CD4-positive, alpha-beta T cell treated with Interleukin-1 beta for 1 hour (primary cell): ENCODE measurements around the gene STXBP6.

Experiments used
- DNase-seq, 2 donors: peaks; one replicate each; pipeline ENCODE4 v3.0.0-alpha.2; 2020 to 2022

STXBP6 gene

GRCh38 chr14:25049568-25050268 lies at the start of gene STXBP6:
Gene STXBP6, minus strand, starts transcription at chr14:25050147. Its CDS starts 75,329 bp downstream, at chr14:24974818.
- DNase-seq: no peak

DNA sequence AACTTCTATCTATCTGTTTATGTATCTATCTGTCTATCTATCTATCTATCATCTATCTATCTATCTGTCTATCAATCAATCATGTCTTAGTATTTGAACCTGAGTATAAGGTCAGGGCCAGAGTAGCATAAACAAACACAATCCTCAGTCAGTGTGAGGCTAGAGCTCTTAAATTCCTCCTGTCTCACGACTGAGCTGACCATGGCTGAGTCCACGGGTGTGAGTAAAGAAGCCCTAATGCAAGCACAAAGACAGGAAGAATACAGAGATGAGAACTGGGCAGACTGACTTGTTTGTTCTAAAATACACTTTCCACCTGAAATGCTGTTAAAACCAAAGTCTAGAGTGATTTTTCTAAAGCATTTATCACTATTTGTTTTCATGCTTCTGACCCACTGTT lies 47.2 kb upstream of the STXBP6 start:
- DNase-seq: no peak

DNA sequence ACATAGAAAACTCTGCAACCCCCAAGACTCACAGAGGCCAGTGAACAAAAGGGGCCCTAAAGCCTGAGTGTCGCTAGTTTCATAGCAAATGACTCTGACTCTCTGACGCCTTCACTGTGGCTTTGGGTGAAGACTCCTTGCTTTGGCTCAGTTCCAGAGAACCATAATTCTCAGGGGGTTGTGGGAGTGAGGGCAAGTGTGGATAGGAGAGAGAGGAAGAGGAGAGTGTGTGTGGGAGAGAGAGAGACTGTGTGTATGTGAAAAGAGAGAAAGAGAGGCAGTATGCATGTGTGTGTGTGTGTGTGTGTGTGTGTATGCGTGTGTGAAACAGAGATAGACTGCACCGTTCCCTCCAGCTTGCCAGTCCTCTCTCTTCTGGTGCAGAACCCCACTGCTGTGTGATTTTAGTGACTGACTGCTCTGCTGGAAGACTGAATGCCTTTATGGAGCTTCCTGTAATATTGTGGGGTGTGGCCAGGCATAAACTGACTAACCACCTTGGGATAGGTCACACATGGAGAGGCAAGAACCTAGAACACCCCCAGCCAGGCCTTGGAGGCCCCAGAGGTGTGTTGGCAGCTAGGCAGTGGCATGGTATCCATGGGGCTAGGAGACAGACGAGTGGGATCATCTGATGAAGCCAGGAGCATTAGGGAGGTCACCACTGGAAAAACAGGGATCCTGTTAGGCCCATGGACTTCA lies 45.9 kb upstream of the STXBP6 start:
- DNase-seq: no peak

DNA sequence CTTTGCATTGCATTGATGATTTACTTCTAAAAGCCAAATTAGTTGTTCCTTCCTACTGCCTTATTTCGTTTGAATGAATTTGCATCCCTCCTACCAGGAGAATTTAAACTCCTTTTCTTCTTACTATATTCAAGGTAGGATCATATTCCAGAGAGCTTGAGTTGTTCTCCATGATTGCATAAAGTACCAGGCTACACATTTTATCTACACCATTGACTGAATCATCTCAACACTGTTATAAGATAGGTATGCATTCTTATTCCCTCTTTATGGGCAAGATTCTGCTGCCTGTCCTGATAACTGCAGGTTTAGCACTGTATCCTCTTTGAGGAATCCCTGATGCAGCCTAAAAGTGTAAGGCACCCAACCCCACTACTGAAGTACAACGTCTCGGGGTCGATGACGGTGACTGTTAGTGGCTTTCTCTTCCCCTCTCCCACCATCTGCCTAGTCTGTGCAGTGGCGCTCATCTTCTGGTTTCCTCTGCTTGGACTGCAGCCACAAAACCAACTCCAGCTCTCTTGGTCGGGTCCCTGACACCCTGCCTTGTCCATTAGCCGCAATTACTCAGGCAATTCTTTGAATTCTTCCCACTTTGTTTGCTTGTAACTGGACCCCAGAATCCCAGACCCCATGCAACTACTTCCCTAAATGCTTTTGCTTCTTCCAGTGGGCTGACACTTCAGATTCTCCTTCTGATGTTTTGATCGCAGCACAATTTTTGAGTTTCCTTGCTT lies 44.4 kb upstream of the STXBP6 start:
- DNase-seq: no peak

DNA sequence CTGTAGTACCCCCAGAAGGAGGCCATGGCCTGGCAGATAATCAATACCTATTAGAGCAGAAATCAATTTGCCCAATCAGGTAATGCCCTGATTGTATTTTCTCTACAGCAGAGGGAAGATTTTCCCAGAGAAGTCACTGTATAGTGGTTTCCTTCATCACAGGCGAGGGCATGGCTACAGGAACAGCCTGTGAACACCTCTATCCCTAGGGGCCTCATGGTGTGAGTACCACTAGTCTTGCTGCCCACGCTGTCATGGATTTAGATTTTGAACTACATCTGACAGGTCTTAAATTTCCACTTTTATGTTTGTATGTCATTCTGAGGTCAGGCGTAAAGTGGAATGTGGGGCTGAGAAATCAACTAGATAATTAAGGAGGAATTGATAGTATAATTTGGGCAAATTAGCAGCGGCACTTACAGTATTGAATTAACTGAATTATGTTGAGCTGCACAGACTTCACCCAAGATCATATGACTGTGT lies 42.4 kb upstream of the STXBP6 start:
- DNase-seq: no peak

GRCh38 chr14:25090716-25091454 lies 40.9 kb upstream of the STXBP6 start:
- DNase-seq: no peak

DNA sequence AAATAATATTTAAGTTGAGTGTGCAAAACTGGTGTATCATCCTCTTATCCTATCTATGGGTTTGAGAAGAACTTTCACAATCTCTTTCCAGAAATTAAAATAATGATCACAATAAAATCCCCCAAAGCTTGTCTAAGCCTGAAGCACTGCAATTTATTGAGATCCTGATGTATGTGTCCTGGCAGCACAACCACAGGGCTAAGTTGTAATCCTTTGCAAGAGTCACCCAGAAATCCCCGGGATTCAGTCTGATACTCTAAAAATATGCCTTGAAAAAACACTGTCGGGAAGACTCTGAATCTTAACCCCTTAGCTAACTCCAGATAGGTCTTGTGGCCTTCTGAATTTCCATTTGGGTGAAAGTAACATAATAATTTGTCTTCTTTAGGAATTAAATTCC lies 40.3 kb upstream of the STXBP6 start:
- no peak for DNase-seq

GRCh38 chr14:25089496-25089895 lies 39.5 kb upstream of the STXBP6 start:
- no peak for DNase-seq

- no peak for DNase-seq
Observed at GRCh38 chr14:25086821-25087396, 37.0 kb upstream of the STXBP6 start.

DNA sequence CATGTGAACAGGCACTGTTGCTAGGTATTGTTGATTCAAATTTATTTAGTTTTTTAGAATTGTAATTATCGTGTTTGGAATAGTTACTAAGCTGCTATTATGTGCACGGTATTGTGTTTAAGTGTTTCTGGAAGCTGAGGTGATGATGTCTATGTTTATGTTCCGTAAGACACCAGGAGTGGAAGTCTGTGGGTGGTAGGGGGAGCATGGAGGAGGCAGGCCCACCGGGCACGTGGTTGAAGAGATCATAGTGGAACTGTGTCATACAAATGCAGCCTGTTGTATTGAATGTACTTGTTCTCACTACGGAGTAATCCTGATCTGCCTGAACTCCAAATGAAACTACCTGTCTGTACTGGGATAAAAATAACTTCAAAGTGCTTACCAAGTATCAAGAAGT lies 36.1 kb upstream of the STXBP6 start:
- DNase-seq: no peak

GRCh38 chr14:25080682-25081081 lies 30.7 kb upstream of the STXBP6 start:
- DNase-seq: no peak

DNA sequence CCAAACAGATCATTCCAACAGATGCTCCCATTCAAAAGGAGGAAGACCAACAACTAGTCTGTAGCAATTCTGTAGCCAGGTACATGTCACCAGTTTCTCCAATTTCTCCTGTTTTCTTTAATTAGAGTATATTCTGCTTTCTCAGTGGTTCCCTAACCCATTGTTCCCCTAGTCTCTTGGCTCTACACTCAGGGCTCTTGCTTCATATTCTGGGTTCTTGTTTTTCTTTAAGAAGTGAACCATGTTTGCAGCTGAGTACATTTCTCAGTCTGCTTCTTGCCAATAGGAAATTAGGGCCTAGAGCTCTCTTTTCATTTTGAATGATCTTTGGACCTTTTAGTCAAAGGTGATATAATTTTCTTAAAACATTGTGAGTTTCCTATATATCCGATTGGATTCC lies 29.4 kb upstream of the STXBP6 start:
- no peak for DNase-seq

DNA sequence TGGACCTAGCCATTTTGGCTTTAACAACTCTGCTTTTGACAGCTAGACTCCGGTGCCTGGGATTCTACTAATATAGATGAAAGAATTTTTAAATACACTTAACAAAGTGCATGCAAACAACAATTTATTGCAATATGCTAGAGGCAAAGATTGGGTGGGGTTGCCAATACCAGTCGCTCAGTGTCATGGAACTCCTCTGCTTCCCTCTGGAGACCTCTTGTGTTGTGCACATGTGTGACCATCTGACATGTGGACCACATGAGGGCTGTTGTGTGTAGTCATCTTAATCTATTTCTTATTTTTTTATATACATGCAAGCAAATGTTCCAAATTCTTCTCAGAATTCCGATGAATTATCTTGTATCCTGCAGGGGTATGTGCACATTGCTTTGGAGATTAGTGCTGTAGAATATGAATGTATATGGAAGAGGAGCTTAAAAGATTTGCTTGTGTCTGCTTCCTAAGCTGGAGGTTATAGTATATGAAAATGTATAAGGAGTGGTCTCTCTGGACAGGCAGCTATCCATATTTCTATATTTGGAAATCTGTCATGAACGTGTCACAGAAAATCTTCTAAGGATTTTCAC lies 24.2 kb upstream of the STXBP6 start:
- DNase-seq: no peak

DNA sequence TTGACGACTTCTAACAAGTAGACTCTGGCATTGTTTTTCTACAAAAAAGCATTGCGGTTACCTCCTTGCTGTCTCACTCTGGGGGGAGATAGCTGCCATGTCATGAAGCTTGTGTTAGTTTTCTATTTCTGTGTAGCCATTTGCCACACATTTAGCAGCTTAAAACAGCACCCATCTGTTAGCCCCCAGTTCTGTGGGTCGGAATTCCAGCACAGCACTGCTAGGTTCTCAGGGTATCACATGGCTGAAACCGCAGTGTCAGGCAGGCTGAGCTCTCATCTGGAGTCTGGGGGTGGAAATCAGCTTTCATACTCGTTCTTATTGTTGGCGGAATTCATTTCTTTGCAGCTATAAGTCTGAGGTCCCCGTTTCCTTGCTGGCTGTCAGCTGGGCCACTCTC lies 19.9 kb upstream of the STXBP6 start:
- DNase-seq: no peak

DNA sequence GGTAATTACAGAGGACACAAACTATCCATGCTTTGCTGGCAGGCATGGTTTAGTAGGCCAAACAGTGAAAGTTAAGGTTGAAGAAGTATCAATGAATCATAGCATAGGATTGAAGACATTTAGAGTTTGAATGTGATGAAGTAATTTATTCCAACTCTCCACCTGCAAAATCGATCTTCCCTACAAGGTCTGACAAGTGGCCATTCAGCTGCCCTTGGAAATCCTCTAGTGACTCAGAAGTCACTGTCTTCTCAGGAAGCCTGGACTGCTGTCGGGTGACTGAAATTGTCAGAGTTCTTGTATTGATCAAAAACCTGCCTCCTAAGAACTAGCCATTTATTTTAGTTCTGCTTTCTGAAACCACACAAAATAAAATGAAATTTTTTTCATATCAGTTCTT lies 17.7 kb upstream of the STXBP6 start:
- DNase-seq: no peak

- DNase-seq: no peak
Observed at GRCh38 chr14:25062022-25062321, 12.0 kb upstream of the STXBP6 start.

DNA sequence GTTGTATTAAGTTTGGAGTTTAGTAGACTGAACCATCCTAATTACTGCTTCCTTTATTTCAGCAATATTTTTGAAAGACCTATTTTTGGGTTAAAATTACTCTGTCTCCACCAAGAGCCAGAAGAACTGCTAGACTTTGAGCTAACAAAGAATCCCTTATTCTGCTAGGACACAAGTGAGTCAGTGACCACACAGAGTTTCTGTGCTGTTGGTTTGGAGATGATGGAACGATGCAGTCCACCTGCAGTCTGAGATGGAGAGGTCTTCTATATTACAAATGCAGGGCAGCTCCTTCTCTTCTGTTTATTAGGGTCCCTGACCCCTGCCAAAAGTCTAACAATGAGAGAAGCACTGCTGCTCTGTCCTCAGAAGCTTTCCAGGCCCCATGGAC lies 6.7 kb upstream of the STXBP6 start:
- no peak for DNase-seq

DNA sequence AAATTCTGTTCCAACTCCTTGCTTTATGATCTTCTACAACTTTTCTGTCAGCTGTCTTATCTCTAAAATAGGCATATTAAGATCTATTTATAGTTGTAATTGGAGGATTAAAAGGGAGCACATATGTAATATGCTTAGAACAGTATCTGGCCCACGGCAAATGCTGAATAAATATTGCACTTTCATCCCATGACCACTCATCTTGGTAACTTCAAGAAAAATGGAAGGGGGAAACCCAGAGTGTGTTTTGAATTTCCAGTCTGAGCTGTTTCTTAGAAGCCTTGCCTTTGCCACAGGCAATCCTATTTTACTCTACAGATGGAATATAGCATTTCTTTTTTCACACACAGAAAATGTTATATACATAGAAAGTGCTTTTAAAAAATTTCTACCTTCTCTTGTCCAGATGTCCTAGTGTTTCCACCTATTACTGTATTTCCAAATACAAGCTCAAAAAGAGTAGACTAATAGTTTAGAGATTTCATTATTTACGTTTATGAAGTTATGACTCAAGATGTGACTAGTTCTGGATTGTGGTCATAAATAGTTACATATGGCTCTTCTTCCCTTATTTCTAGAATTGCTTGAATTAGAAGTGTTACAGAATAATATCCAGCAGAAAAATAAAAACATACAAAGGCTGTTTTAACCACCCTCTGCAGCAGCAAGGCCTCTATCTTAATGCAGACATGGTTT lies 6.2 kb upstream of the STXBP6 start:
- DNase-seq: no peak

DNA sequence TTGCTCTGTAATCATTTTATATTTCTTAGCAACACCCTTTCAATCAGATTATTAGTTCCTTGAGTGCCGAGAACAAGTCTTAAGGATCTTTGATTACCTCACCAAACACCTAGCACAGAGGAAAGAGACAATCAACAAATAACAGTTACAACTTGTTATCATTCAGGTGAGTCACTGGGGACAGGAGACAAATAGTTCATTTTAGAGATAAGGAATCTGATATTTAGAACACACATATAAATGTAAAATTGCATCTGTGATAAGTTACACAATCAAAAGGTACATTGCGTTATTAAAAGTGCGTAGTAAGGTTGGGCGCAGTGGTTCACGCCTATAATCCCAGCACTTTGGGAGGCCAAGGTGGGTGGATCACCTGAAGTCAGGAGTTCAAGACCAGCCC lies 5.1 kb upstream of the STXBP6 start:
- DNase-seq: no peak

- DNase-seq: no peak
Observed at GRCh38 chr14:25053585-25053984, 3.6 kb upstream of the STXBP6 start.

GRCh38 chr14:25052921-25053320 lies 3.0 kb upstream of the STXBP6 start:
- DNase-seq: no peak

GRCh38 chr14:25052385-25052784 lies 2.4 kb upstream of the STXBP6 start:
- DNase-seq: no peak
